K562 (cell line): ENCODE results near the gene TARS3. TPM values are rescaled to one million over a fixed set of nuclear protein-coding genes. Genes with fewer than 3 reads are reported as not detected.

Experiments used
- ATF1 ChIP-seq, 2 experiments: fragments of 450-650 bp in 1 of 2; IDR thresholded peaks; 2 replicates each; pipeline ENCODE4 v1.6.1; 2016; ENCODE audit warnings: missing compliant biosample characterization in 1 of 2, missing genetic modification characterization in 1 of 2
- CEBPB ChIP-seq: fragments of 450-650 bp; IDR thresholded peaks from 2 replicates; pipeline ENCODE4 v1.6.1; 2016; ENCODE audit warnings: missing genetic modification characterization, missing compliant biosample characterization
- DLX4 ChIP-seq: fragments of 250-450 bp; sonication (Bioruptor Pico); IDR thresholded peaks from 2 replicates; pipeline ENCODE4 v1.6.1; 2021; ENCODE audit warnings: mild to moderate bottlenecking
- DPF2 ChIP-seq: fragments of 450-650 bp; IDR thresholded peaks from 2 replicates; pipeline ENCODE4 v1.6.1; 2016
- EP400 ChIP-seq: fragments of 450-650 bp; IDR thresholded peaks from 2 replicates; pipeline ENCODE4 v1.6.1; 2017; ENCODE audit warnings: antibody characterized with exemption, mild to moderate bottlenecking, moderate library complexity
- EZH2 ChIP-seq: IDR thresholded peaks from 2 replicates; pipeline ENCODE4 v1.6.1; 2012; ENCODE audit warnings: low read depth, mild to moderate bottlenecking, inconsistent platforms, low read length, borderline replicate concordance
- LCOR ChIP-seq: sonication (generic); formaldehyde crosslinking; IDR thresholded peaks from 2 replicates; pipeline ENCODE4 v1.8.0; 2022; ENCODE audit warnings: mild to moderate bottlenecking, missing genetic modification reagents
- MAFK ChIP-seq: IDR thresholded peaks from 2 replicates; pipeline ENCODE4 v1.6.1; 2011; ENCODE audit warnings: low read length, improper control_type of control experiment
- NFATC3 ChIP-seq: fragments of 450-650 bp; IDR thresholded peaks from 2 replicates; pipeline ENCODE4 v1.6.1; 2017; ENCODE audit warnings: mild to moderate bottlenecking
- NFXL1 ChIP-seq: fragments of 450-650 bp; formaldehyde crosslinking; IDR thresholded peaks from 2 replicates; pipeline ENCODE4 v1.4.0; 2021; ENCODE audit warnings: mild to moderate bottlenecking
- SIN3A ChIP-seq, 2 experiments: fragments of 150-350 bp in 1 of 2; IDR thresholded peaks; 2 replicates each; pipeline ENCODE4 v1.6.1; 2011 to 2016; ENCODE audit warnings: borderline replicate concordance in 2 of 2, low read depth in 2 of 2, low read length in 2 of 2, mild to moderate bottlenecking in 2 of 2, moderate library complexity in 2 of 2; ENCODE audit not compliant: control insufficient read depth in 1 of 2
- ZNF280A ChIP-seq: fragments of 450-650 bp; IDR thresholded peaks from 2 replicates; pipeline ENCODE4 v1.6.1; 2018; ENCODE audit warnings: mild to moderate bottlenecking, low read depth; ENCODE audit not compliant: partially characterized antibody
- ZNF408 ChIP-seq: fragments of 250-450 bp; sonication (Bioruptor Pico); IDR thresholded peaks from 2 replicates; pipeline ENCODE4 v1.4.0; 2020; ENCODE audit warnings: low read depth, mild to moderate bottlenecking, moderate library complexity
- ZNF561 ChIP-seq: fragments of 450-650 bp; formaldehyde crosslinking; conservative IDR thresholded peaks from 2 replicates; pipeline ENCODE4 v1.4.0; 2020; ENCODE audit warnings: mild to moderate bottlenecking, moderate library complexity
- polyA plus RNA-seq, 8 experiments: library from polyadenylated mRNA; depleted of rRNA in 4 of 8; stranded (reverse) in 5 of 8; unstranded in 3 of 8; fragments of >200 nt; fragmentation: Nextera tagmentation in 2 of 8; fragmentation: Illumina TruSeq in 1 of 8; extraction: Ambion mirVana in 2 of 8; extraction: Trizol in 1 of 8; gene quantifications; 2 replicates each; pipeline versions ENCODE4 v1.2.1 to v1.2.3, GENCODE V29; 2011 to 2014; ENCODE audit warnings: inconsistent platforms in 1 of 8, missing spikeins in 1 of 8
- total RNA-seq, 7 experiments: library from RNA; depleted of rRNA in 6 of 7; stranded (reverse); fragments of >200 nt in 6 of 7; fragmentation: Illumina TruSeq in 2 of 7; extraction: Trizol in 2 of 7; gene quantifications; 2 replicates each; pipeline versions ENCODE4 v1.2.1 to v1.2.3, GENCODE V29; 2011 to 2021; ENCODE audit warnings: low replicate concordance in 1 of 7
- TF ChIP-seq, protein P1 (sequence below): fragments of 250-450 bp; sonication (Bioruptor Pico); IDR thresholded peaks from 2 replicates; pipeline ENCODE4 v1.4.0; 2020; ENCODE audit warnings: mild to moderate bottlenecking, moderate library complexity
- TF ChIP-seq, protein P2 (sequence below): fragments of 250-450 bp; sonication (Bioruptor Pico); IDR thresholded peaks from 2 replicates; pipeline ENCODE4 v1.8.0; 2022; ENCODE audit warnings: moderate library complexity, mild to moderate bottlenecking, inconsistent platforms
- TF ChIP-seq, protein P3 (sequence below), 2 experiments: fragments of 450-650 bp; IDR thresholded peaks; 2 replicates each; pipeline ENCODE4 v1.6.1; 2016
- TF ChIP-seq, protein P4 (sequence below): fragments of 250-450 bp; sonication (Bioruptor Pico); IDR thresholded peaks from 2 replicates; pipeline ENCODE4 v1.8.0; 2022; ENCODE audit warnings: moderate library complexity, mild to moderate bottlenecking, inconsistent platforms

The TARS3 gene
- total and polyA plus RNA-seq, 9 of the 15 experiments (the other 6 are each of a cell fraction or from before 2014, with no cell fraction given), result 2.1 to 14.7 (median 9.8) TPM

- TF ChIP-seq SIN3A (IDR thresholded peaks at IDR 0.05; ENCODE audit: borderline replicate concordance in 2 of 2, control insufficient read depth in 1 of 2, low read depth in 2 of 2, low read length in 2 of 2) (peak in 1 of 2 experiments; percentile 68; a peak in 1 of 4 replicates), DPF2 (0 out of 2 replicates have a peak, but pooled peaks have one; percentile 22), NFATC3 (no peak), ZNF280A (no peak), MAFK (no peak), CEBPB (tag) (no peak), NFXL1 (no peak), ZNF561 (CRISPR knock-in tag) (no peak), DLX4 (CRISPR knock-in tag) (no peak), LCOR (CRISPR knock-in tag) (peak; percentile 2; the same call in 1 of the 2 replicates), ZNF408 (CRISPR knock-in tag) (no peak), EP400 (peak; percentile 10; the same call in 1 of the 2 replicates), EZH2 (no peak), ATF1 (CRISPR knock-in tag; IDR thresholded peaks at IDR 0.05) (no peak), ATF1 (tag; IDR thresholded peaks at IDR 0.05) (no peak)
- TF ChIP-seq, protein P1, sequence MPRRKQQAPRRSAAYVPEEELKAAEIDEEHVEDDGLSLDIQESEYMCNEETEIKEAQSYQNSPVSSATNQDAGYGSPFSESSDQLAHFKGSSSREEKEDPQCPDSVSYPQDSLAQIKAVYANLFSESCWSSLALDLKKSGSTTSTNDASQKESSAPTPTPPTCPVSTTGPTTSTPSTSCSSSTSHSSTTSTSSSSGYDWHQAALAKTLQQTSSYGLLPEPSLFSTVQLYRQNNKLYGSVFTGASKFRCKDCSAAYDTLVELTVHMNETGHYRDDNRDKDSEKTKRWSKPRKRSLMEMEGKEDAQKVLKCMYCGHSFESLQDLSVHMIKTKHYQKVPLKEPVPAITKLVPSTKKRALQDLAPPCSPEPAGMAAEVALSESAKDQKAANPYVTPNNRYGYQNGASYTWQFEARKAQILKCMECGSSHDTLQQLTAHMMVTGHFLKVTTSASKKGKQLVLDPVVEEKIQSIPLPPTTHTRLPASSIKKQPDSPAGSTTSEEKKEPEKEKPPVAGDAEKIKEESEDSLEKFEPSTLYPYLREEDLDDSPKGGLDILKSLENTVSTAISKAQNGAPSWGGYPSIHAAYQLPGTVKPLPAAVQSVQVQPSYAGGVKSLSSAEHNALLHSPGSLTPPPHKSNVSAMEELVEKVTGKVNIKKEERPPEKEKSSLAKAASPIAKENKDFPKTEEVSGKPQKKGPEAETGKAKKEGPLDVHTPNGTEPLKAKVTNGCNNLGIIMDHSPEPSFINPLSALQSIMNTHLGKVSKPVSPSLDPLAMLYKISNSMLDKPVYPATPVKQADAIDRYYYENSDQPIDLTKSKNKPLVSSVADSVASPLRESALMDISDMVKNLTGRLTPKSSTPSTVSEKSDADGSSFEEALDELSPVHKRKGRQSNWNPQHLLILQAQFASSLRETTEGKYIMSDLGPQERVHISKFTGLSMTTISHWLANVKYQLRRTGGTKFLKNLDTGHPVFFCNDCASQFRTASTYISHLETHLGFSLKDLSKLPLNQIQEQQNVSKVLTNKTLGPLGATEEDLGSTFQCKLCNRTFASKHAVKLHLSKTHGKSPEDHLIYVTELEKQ (CRISPR knock-in tag), result no peak
- TF ChIP-seq, protein P2, sequence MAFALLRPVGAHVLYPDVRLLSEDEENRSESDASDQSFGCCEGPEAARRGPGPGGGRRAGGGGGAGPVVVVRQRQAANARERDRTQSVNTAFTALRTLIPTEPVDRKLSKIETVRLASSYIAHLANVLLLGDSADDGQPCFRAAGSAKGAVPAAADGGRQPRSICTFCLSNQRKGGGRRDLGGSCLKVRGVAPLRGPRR (CRISPR knock-in tag), result no peak
- TF ChIP-seq, protein P3, sequence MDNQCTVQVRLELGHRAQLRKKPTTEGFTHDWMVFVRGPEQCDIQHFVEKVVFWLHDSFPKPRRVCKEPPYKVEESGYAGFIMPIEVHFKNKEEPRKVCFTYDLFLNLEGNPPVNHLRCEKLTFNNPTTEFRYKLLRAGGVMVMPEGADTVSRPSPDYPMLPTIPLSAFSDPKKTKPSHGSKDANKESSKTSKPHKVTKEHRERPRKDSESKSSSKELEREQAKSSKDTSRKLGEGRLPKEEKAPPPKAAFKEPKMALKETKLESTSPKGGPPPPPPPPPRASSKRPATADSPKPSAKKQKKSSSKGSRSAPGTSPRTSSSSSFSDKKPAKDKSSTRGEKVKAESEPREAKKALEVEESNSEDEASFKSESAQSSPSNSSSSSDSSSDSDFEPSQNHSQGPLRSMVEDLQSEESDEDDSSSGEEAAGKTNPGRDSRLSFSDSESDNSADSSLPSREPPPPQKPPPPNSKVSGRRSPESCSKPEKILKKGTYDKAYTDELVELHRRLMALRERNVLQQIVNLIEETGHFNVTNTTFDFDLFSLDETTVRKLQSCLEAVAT (IDR thresholded peaks at IDR 0.05), result 0 out of 4 replicates have a peak, but pooled peaks of 1 of the 2 experiments have one; percentile 33
- TF ChIP-seq, protein P4, sequence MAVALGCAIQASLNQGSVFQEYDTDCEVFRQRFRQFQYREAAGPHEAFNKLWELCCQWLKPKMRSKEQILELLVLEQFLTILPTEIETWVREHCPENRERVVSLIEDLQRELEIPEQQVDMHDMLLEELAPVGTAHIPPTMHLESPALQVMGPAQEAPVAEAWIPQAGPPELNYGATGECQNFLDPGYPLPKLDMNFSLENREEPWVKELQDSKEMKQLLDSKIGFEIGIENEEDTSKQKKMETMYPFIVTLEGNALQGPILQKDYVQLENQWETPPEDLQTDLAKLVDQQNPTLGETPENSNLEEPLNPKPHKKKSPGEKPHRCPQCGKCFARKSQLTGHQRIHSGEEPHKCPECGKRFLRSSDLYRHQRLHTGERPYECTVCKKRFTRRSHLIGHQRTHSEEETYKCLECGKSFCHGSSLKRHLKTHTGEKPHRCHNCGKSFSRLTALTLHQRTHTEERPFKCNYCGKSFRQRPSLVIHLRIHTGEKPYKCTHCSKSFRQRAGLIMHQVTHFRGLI (CRISPR knock-in tag), result no peak
These were observed 71.4 kb downstream of the TARS3 start (continued) for GRCh38 chr15:101652786-101653430.
